ENCODE data around the gene MARS1.
A peak's percentile ranks its signal among the peaks of the same experiment; 100 is the strongest.

Gene MARS1

DNA sequence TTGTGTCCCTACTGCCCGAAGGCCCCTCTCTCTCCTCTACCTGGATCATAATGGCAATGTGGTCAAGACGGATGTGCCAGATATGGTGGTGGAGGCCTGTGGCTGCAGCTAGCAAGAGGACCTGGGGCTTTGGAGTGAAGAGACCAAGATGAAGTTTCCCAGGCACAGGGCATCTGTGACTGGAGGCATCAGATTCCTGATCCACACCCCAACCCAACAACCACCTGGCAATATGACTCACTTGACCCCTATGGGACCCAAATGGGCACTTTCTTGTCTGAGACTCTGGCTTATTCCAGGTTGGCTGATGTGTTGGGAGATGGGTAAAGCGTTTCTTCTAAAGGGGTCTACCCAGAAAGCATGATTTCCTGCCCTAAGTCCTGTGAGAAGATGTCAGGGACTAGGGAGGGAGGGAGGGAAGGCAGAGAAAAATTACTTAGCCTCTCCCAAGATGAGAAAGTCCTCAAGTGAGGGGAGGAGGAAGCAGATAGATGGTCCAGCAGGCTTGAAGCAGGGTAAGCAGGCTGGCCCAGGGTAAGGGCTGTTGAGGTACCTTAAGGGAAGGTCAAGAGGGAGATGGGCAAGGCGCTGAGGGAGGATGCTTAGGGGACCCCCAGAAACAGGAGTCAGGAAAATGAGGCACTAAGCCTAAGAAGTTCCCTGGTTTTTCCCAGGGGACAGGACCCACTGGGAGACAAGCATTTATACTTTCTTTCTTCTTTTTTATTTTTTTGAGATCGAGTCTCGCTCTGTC, 31.0 kb upstream of the MARS1 start:
- no peak for DNase-seq (ENCODE audit: low read depth in 2 of 2)

GRCh38 chr12:57458665-57459054, 29.2 kb upstream of the MARS1 start:
- no peak for DNase-seq (ENCODE audit: low read depth in 2 of 2)

DNA sequence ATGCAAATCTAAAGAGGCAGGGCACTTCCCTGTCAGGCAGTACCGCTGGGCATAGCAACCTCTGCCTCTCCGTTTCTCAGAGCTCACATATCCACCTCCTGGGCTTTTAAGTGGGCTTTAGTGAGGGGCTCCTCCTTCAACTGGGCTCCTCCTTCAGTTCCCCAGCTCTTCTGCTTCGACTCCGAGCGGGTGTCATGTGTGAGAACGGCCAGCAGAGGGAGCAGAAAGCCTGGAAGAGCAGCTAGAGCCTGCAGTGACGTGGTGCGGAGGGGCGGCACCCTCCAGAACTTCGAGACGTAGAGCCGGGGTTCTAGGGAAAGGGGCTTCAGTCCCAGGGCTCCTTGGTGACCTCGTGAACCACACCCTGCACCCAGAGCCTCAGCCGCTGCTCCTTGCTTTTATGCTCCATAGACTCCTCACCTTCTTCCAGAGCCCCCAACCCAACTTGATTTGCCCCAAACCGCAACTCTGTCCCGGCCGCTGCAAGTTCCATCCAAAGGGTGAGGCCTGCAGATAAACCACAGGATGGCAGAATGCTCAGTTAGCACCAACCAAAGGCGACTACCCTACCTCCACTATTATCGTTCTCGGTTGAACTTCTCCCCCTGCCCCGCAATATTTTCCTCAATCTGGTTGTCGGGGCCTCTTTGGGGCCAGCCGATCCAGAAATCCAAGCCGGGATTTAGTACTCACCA, 28.7 kb upstream of the MARS1 start:
- peak; percentile 93 to 94 for DNase-seq (ENCODE audit: low read depth in 2 of 2)

DNA sequence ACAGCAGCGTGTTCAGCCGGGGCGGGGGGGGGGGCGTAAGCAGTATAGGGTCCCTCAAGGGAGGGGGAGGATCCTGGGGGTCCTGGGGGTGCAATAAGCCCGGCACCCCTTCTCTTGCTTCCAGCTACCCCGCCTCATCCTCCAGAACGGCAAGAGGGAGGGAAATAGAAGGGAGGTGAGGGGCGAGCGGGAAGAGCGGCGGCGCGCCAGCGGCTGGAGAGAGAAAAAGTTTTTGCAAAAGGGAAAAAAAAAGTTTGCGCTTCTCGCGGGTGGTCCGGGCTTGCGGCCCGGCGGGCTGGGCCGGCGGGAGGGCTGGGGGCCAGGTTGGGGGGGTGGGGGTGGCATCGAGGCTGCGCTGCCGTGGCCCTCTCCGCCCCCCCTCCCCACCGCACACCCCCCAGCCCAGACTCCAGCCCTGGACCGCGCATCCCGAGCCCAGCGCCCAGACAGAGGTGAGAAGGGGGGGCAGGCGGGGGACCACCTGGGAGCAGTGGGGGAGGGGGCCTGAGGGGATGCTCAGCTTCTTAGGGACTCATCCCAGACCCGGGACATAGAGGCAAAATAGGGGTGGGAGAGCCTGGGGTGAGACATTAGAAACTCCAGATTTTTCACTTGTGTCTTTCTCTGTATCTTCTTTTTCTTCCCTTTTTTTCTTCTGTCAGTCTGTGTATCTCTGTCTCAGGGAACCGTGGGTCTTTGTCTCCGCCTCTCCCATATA, 28.0 kb upstream of the MARS1 start, which contains the start of gene GLI1:
Gene GLI1 (plus strand): TSS at position 36 of the 718 bp plus-strand sequence. CDS start 3,907 bp downstream, outside the sequence.
- no peak for DNase-seq (ENCODE audit: low read depth in 2 of 2)

- DNase-seq (ENCODE audit: low read depth in 2 of 2), result no peak
Measured at GRCh38 chr12:57460468-57460784, 27.4 kb upstream of the MARS1 start.

GRCh38 chr12:57460841-57461275, 27.0 kb upstream of the MARS1 start:
- DNase-seq (ENCODE audit: low read depth in 2 of 2), result no peak

DNA sequence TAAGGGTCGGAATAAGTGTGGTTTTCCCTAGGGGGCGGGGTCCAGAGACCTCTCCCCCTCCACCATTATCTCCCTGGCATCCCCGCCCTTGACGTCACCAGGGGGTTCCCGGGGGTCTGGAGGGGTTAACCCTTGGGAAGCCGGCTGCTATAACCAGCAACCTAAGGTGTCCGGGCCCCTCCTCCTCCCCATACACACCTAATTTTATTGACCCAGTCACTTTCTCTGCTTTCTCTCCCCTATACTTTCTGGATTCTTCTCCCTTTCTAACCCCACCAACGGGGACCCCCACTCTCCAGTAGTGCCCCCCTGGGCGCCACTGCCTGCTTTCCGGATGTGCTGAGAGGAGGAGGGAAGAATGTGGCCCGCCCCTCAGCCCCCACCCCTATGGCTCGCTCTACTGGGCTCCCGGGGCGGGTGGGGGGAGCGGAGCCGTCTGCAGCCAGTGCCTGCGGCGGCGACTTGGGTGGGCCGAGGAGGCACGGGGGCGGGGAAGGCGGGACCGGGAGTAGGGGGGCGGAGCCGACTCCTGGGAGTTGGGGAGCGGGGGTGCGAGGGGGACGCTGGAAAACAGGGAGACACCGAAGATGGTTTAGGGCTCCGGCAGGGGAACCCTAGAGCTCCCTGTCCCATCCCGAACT, 26.5 kb upstream of the MARS1 start:
- DNase-seq (ENCODE audit: low read depth in 2 of 2), result peak; percentile 64 to 68

DNA sequence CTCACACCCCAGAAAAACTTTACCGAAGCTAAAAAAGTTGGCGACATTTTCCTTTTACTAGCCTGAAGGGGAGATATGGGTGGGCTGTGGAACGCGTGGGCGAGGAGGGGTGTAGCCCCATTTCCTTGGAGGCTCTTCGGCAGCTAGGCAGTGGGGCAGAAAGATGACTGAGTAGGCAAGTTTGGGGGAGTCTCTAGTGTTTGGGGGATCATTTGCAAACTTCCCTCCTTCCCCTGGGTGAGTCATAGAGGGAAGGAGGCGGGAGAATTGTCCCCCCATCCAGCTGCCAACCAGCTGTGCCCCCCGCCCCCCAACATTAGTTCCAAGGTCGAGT, 26.0 kb upstream of the MARS1 start:
- peak; percentile 37 to 40 for DNase-seq (ENCODE audit: low read depth in 2 of 2)

- DNase-seq (ENCODE audit: low read depth in 2 of 2), result peak; percentile 88 to 91
Measured at GRCh38 chr12:57462251-57462911, 25.5 kb upstream of the MARS1 start.

- no peak for DNase-seq (ENCODE audit: low read depth in 2 of 2)
Measured at GRCh38 chr12:57462912-57463253, 25.0 kb upstream of the MARS1 start.

DNA sequence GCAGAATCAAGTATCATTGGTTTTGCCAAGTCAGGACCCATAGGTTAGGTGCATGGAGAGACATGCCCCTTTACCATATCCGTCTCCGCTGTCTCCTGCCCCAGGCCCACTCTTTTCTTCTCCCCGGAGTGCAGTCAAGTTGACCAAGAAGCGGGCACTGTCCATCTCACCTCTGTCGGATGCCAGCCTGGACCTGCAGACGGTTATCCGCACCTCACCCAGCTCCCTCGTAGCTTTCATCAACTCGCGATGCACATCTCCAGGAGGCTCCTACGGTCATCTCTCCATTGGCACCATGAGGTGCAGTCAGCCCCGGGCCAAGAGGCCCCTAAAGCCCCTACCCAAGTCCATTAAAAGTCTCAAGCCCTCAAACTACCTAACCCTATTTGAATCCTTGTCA, 23.3 kb upstream of the MARS1 start:
- no peak for DNase-seq (ENCODE audit: low read depth in 2 of 2)

DNA sequence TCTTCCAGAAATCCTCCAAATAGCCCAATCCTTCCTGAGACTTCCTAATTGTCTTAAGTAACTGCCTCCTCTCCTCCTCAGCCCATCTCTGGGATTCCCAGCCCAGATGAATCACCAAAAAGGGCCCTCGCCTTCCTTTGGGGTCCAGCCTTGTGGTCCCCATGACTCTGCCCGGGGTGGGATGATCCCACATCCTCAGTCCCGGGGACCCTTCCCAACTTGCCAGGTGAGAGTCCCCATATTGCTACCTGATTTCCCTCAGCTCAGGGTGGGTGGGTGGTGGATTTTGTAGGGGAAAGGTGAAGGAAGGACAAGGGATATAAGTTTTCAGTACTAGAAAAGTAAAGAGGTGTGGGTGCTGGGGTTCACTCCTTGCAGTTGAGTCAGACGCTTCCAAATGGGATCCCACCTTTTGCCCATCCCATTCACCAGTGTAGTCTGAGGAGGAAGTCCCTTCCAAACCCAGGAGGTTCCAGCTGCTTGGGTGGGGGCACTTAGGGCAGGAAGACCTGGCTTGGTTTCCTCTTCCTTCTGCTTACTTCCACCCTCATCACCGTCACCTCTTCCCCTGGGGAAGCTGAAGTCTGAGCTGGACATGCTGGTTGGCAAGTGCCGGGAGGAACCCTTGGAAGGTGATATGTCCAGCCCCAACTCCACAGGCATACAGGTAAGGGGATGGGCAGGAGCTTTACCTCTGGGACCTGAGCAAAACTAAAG, 22.7 kb upstream of the MARS1 start:
- no peak for DNase-seq (ENCODE audit: low read depth in 2 of 2)

DNA sequence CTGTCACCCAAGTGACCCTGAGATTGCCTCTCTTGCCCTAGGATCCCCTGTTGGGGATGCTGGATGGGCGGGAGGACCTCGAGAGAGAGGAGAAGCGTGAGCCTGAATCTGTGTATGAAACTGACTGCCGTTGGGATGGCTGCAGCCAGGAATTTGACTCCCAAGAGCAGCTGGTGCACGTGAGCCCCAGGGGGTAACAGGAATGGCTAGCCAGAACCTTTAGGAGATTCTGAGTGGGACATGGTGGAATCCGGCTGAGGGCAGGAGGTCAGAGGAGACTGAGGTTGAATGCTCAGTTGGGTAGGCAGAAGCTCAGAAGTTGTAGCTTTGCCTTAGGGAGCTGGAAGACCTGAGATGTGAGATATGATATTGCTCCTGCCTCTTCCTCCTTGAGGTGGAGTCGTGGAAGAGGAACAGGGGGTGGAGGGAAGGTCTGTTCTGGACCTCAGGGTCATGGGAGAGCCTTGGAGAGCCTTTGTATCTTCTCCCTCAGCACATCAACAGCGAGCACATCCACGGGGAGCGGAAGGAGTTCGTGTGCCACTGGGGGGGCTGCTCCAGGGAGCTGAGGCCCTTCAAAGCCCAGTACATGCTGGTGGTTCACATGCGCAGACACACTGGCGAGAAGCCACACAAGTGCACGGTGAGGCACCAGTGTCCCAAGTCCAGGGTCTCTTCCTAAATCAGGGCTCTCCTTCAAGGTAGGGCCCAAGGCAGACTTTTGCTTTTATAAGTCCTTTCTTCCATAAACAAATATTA, 21.9 kb upstream of the MARS1 start:
- DNase-seq (ENCODE audit: low read depth in 2 of 2), result no peak

GRCh38 chr12:57467212-57467874, 20.5 kb upstream of the MARS1 start:
- DNase-seq (ENCODE audit: low read depth in 2 of 2), result no peak

DNA sequence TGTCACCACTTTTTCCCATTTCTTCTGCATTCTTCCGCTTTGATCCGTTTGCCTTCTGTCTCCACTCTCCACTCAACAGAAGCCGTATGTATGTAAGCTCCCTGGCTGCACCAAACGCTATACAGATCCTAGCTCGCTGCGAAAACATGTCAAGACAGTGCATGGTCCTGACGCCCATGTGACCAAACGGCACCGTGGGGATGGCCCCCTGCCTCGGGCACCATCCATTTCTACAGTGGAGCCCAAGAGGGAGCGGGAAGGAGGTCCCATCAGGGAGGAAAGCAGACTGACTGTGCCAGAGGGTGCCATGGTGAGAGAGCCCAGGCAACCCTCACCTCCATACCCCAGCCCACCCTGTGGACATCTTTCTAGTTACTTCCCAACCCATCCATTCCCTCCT, 20.0 kb upstream of the MARS1 start:
- no peak for DNase-seq (ENCODE audit: low read depth in 2 of 2)

DNA sequence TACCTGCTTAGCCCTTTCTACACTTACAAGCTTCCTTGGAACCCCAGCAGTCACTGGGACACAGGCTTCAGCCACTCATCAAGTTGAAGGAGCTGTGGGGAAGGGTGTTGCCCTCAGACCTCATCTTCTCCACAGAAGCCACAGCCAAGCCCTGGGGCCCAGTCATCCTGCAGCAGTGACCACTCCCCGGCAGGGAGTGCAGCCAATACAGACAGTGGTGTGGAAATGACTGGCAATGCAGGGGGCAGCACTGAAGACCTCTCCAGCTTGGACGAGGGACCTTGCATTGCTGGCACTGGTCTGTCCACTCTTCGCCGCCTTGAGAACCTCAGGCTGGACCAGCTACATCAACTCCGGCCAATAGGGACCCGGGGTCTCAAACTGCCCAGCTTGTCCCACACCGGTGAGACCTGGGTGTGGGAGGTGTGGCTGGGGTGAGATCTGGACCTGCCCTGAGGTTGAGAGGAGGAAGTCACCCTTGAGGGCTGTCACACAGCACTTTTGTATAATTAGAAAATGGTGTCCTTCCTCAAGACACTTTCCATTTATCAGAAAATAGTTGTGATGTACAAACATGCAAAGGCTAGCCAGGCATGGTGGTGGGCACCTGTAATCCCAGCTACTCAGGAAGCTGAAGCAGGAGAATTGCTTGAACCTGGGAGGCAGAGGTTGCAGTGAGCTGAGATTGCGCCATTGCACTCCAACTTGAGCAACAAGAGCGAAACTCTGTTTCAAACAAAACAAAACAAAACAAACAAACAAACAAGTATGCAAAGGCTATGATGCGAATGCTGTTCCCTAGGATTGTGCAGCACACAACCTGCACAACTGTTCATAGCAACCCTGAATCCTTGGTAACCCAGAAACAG, 18.3 kb upstream of the MARS1 start:
- DNase-seq (ENCODE audit: low read depth in 2 of 2), result no peak

GRCh38 chr12:57470286-57470969, 17.4 kb upstream of the MARS1 start:
- no peak for DNase-seq (ENCODE audit: low read depth in 2 of 2)

DNA sequence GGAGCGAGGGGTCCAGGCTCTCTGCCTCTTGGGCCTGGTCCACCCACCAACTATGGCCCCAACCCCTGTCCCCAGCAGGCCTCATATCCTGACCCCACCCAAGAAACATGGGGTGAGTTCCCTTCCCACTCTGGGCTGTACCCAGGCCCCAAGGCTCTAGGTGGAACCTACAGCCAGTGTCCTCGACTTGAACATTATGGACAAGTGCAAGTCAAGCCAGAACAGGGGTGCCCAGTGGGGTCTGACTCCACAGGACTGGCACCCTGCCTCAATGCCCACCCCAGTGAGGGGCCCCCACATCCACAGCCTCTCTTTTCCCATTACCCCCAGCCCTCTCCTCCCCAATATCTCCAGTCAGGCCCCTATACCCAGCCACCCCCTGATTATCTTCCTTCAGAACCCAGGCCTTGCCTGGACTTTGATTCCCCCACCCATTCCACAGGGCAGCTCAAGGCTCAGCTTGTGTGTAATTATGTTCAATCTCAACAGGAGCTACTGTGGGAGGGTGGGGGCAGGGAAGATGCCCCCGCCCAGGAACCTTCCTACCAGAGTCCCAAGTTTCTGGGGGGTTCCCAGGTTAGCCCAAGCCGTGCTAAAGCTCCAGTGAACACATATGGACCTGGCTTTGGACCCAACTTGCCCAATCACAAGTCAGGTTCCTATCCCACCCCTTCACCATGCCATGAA, 16.8 kb upstream of the MARS1 start:
- no peak for DNase-seq (ENCODE audit: low read depth in 2 of 2)

Data from fibroblast of skin of left quadriceps (primary cell).